GM12878 (cell line): ENCODE data around the gene C1orf35.

ENCODE experiments used
- GATAD2B ChIP-seq: fragments of 450-650 bp; conservative IDR thresholded peaks from 2 replicates; pipeline ENCODE4 v1.6.1; 2017; ENCODE audit warnings: low read depth, mild to moderate bottlenecking, moderate library complexity
- POLR2AphosphoS5 ChIP-seq: IDR thresholded peaks from 2 replicates; pipeline ENCODE4 v1.6.1; 2011; ENCODE audit warnings: mild to moderate bottlenecking, low read length, inconsistent platforms
- RB1 ChIP-seq: fragments of 450-650 bp; formaldehyde crosslinking; IDR thresholded peaks from 2 replicates; pipeline ENCODE4 v1.6.1; 2017; ENCODE audit warnings: mild to moderate bottlenecking, borderline replicate concordance
- RCOR1 ChIP-seq: conservative IDR thresholded peaks from 2 replicates; pipeline ENCODE4 v1.6.1; 2012; ENCODE audit warnings: low read depth, low read length, improper control_type of control experiment
- RFX5 ChIP-seq: IDR thresholded peaks from 2 replicates; pipeline ENCODE4 v1.6.1; 2011; ENCODE audit warnings: low read depth, low read length, improper control_type of control experiment
- SREBF1 ChIP-seq: IDR thresholded peaks from 2 replicates; pipeline ENCODE4 v1.6.1; 2012; ENCODE audit warnings: mild to moderate bottlenecking, low read length
- TF ChIP-seq, protein P1 (sequence below), 3 experiments: IDR thresholded peaks in 2 of 3; conservative IDR thresholded peaks in 1 of 3; 2 replicates each; pipeline ENCODE4 v1.5.1; 2011; ENCODE audit warnings: low read depth in 3 of 3, low read length in 3 of 3, mild to moderate bottlenecking in 3 of 3, control low read depth in 2 of 3, moderate library complexity in 2 of 3, inconsistent platforms in 1 of 3, mixed read lengths in 1 of 3; ENCODE audit not compliant: control insufficient read depth in 2 of 3, insufficient read depth in 1 of 3; ENCODE audit errors: extremely low read depth in 1 of 3

DNA sequence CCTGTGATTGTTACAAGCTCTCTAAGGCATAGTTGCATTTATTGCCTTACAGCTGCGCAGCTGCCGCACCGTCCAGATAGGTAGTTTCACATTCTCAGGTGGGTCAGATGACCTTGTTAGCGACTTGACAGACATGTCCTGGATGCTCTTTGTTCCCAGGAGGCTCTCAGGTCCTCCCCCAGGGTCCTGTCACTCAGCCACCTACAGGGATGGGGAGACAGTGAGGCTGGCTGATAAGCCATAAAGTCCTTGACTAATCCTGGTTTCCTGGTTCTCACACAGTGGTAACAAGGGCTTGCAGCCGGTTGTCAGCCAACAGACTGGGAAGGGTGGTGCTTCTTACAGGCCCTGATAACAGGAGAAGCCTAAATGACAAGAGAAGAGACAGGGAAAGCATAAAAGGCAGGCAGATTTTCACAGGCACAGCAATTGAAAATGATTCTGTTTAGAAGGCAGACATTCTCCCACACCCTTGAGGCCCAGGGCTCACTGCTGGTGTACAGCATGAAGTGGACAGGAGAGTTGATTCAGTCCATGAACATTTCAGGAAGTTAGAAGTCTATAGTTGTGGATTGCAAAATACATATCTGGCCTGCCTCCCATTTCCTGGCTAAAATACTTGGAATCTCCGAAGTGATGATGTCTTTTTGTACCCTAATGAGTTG, 17.7 kb downstream of the C1orf35 start:
- no peak for TF ChIP-seq GATAD2B
- no peak for TF ChIP-seq RFX5
- no peak for TF ChIP-seq POLR2AphosphoS5
- TF ChIP-seq, protein P1, sequence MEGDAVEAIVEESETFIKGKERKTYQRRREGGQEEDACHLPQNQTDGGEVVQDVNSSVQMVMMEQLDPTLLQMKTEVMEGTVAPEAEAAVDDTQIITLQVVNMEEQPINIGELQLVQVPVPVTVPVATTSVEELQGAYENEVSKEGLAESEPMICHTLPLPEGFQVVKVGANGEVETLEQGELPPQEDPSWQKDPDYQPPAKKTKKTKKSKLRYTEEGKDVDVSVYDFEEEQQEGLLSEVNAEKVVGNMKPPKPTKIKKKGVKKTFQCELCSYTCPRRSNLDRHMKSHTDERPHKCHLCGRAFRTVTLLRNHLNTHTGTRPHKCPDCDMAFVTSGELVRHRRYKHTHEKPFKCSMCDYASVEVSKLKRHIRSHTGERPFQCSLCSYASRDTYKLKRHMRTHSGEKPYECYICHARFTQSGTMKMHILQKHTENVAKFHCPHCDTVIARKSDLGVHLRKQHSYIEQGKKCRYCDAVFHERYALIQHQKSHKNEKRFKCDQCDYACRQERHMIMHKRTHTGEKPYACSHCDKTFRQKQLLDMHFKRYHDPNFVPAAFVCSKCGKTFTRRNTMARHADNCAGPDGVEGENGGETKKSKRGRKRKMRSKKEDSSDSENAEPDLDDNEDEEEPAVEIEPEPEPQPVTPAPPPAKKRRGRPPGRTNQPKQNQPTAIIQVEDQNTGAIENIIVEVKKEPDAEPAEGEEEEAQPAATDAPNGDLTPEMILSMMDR (IDR thresholded peaks at IDR 0.05 in 2 of 3, conservative IDR thresholded peaks at IDR 0.05 in 1 of 3; ENCODE audit: control insufficient read depth in 2 of 3, extremely low read depth in 1 of 3, insufficient read depth in 1 of 3, low read depth in 3 of 3, low read length in 3 of 3) = no peak
- TF ChIP-seq SREBF1 = no peak
- TF ChIP-seq RB1 = no peak
- TF ChIP-seq RCOR1 = no peak
